NOMO-1 treated with dmso at 0.1 percent for 144 hours (cell line): ENCODE results near the gene ARL8B.
A peak's percentile ranks its signal among the peaks of the same experiment; 100 is the strongest.
"Not testable (repeated sequence)": the region's sequence is repeated elsewhere in the genome, so short reads cannot be mapped to it uniquely, and the experiment has no call there.

ENCODE experiments used
- DNase-seq: peaks from one replicate; lab custom pipeline; 2025; ENCODE audit not compliant: unreplicated experiment; lab: John Stamatoyannopoulos, UW

The ARL8B gene

GRCh38 chr3:5122030-5122740, at the start of gene ARL8B:
Gene ARL8B, plus strand, starts transcription at chr3:5122292. Its CDS starts 174 bp downstream, at chr3:5122466.
- DNase-seq, result peak; percentile 74

- DNase-seq, result no peak
Observed at GRCh38 chr3:5073374-5074085, 48.6 kb upstream of the ARL8B start.

- DNase-seq, result no peak
Observed at GRCh38 chr3:5078151-5078550, 43.9 kb upstream of the ARL8B start.

GRCh38 chr3:5079761-5080160, 42.3 kb upstream of the ARL8B start:
- no peak for DNase-seq

- DNase-seq, result no peak
Observed at GRCh38 chr3:5080779-5081550, 41.1 kb upstream of the ARL8B start.

GRCh38 chr3:5081973-5082788, 39.9 kb upstream of the ARL8B start:
- DNase-seq, result not testable (repeated sequence)

- DNase-seq, result no peak
Observed at GRCh38 chr3:5082789-5083115, 39.3 kb upstream of the ARL8B start.

- DNase-seq, result no peak
Observed at GRCh38 chr3:5084224-5084623, 37.9 kb upstream of the ARL8B start.

- no peak for DNase-seq
Observed at GRCh38 chr3:5086708-5087107, 35.4 kb upstream of the ARL8B start.

- DNase-seq, result no peak
Observed at GRCh38 chr3:5087209-5087608, 34.9 kb upstream of the ARL8B start.

- no peak for DNase-seq
Observed at GRCh38 chr3:5090197-5090596, 31.9 kb upstream of the ARL8B start.

GRCh38 chr3:5092018-5092417, 30.1 kb upstream of the ARL8B start:
- DNase-seq, result no peak

GRCh38 chr3:5093731-5094130, 28.4 kb upstream of the ARL8B start:
- no peak for DNase-seq

- no peak for DNase-seq
Observed at GRCh38 chr3:5095886-5096285, 26.2 kb upstream of the ARL8B start.

GRCh38 chr3:5096336-5097008, 25.6 kb upstream of the ARL8B start:
- no peak for DNase-seq

GRCh38 chr3:5098346-5098745, 23.7 kb upstream of the ARL8B start:
- DNase-seq, result no peak

GRCh38 chr3:5102532-5102931, 19.6 kb upstream of the ARL8B start:
- DNase-seq, result no peak

GRCh38 chr3:5103743-5104142, 18.3 kb upstream of the ARL8B start:
- DNase-seq, result no peak

GRCh38 chr3:5105050-5105449, 17.0 kb upstream of the ARL8B start:
- no peak for DNase-seq

GRCh38 chr3:5106371-5106770, 15.7 kb upstream of the ARL8B start:
- DNase-seq, result not testable (repeated sequence)

GRCh38 chr3:5106933-5107334, 15.2 kb upstream of the ARL8B start:
- DNase-seq, result not testable (repeated sequence)
